Astrocyte (in vitro differentiated cells and primary cell): ENCODE data around the gene SCGB1A1.

Source experiments
- CTCF ChIP-seq: IDR thresholded peaks from 2 replicates; pipeline ENCODE4 v1.5.1; 2011; ENCODE audit warnings: low read depth, mild to moderate bottlenecking, inconsistent platforms, low read length, moderate library complexity; ENCODE audit not compliant: insufficient read depth
- EZH2 ChIP-seq: IDR thresholded peaks from 2 replicates; pipeline ENCODE4 v1.6.1; 2012; ENCODE audit warnings: mild to moderate bottlenecking, low read length, inconsistent platforms; ENCODE audit not compliant: insufficient read depth

DNA sequence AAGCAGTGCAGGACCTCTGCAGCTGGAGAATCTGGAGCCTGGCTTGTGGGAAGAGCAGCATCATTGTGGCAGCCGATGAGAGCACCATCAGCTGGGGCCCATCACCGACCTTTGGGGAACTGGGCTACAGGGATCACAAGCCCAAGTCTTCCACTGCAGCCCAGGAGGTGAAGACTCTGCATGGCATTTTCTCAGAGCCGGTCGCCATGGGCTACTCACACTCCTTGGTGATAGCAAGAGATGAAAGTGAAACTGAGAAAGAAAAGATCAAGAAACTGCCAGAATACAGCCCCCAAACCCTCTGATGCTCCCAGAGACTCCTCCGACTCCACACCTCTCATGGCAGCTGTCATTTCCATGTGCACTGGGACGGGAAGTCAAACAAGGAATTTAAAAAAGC is 46.0 kb upstream of the SCGB1A1 start:
- no peak for TF ChIP-seq CTCF
- no peak for TF ChIP-seq EZH2
